Neural crest cell (in vitro differentiated cells): Measurements from ENCODE around the gene EXOC7. TPM values are rescaled to one million over a fixed set of nuclear protein-coding genes. Genes with fewer than 3 reads are reported as not detected.

Experiments used
- DNase-seq: peaks from one replicate; pipeline ENCODE4 v3.0.0; 2021; ENCODE audit warnings: low read depth, mixed read lengths, low spot score
- H3K27ac Mint-ChIP-seq: one replicate; pipeline ENCODE4 v1.8.0; 2021; ENCODE audit warnings: mild to moderate bottlenecking, mixed read lengths; ENCODE audit not compliant: unreplicated experiment
- H3K27me3 Mint-ChIP-seq: 2 replicates; pipeline ENCODE4 v1.8.0; 2021; ENCODE audit warnings: low read depth, mild to moderate bottlenecking, mixed read lengths
- H3K36me3 Mint-ChIP-seq: 2 replicates; pipeline ENCODE4 v1.8.0; 2021; ENCODE audit warnings: low read depth, mild to moderate bottlenecking, mixed read lengths
- H3K4me1 Mint-ChIP-seq: 2 replicates; pipeline ENCODE4 v1.8.0; 2021; ENCODE audit warnings: mixed read lengths
- H3K4me3 Mint-ChIP-seq: one replicate; pipeline ENCODE4 v1.8.0; 2021; ENCODE audit warnings: mild to moderate bottlenecking, mixed read lengths
- H3K9me3 Mint-ChIP-seq: 2 replicates; pipeline ENCODE4 v1.8.0; 2021; ENCODE audit warnings: mixed read lengths
- CTCF ChIP-seq: fragments of 200-600 bp; sonication (generic); conservative IDR thresholded peaks from 2 replicates; pipeline ENCODE4 v1.5.0; 2021; ENCODE audit warnings: antibody characterized with exemption, mild to moderate bottlenecking
- total RNA-seq: library from RNA; stranded (reverse); gene quantifications from 2 replicates; pipeline ENCODE4 v1.2.1, GENCODE V29; 2021

The EXOC7 gene
- total RNA-seq, 1 donor from 2014 or later: 195 TPM

GRCh38 chr17:76131692-76132573 is 28.3 kb upstream of the EXOC7 start:
- no peak for DNase-seq

DNA sequence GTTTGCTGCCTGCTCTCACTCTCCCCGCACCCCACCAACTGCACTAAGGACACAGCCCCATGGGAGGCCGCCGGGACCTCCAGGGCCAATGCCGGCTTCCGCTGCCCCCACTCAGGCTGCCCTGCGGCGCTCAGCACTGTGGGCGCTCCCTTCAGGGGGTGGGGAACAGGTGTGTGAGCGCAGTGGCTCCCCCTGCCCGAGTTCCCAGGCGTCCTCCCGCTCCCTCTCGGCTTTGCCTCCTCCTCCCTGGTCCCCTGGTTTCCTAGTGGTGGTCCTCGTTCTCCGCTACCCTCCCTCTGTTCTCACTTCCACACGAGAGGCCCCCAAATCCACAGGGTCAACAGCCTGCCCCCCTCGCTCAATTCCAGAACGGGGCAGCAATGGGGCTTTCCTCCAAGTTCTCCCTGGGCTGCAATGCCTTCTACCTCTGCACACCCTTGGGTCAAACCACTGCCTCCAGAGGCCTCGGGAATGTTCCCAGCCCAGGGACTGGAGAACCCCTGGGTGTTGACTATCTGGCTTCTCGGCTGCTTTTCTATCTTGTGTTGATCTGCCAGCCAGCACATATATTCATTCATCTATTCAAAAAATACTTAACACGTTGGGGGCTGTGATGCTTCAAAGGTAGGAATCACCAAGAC is 27.6 kb upstream of the EXOC7 start:
- Mint-ChIP-seq H3K27me3 (peaks cover 36% of the 10 kb centered on the region), H3K4me1 (peaks cover 14% of the 10 kb centered on the region), H3K36me3 (no peaks in the 10 kb centered on the region), H3K4me3 (no peak overlapping the region), H3K27ac (no peak overlapping the region), H3K9me3 (no peaks in the 10 kb centered on the region)
- no peak for TF ChIP-seq CTCF
- DNase-seq: no peak

More at GRCh38 chr17:76131692-76132573, 28.3 kb upstream of the EXOC7 start:
- Mint-ChIP-seq H3K27ac (no peak overlapping the region), H3K4me3 (no peak overlapping the region), H3K27me3 (peaks cover 42% of the 10 kb centered on the region), H3K36me3 (no peaks in the 10 kb centered on the region), H3K4me1 (peaks cover 14% of the 10 kb centered on the region), H3K9me3 (no peaks in the 10 kb centered on the region)
- TF ChIP-seq CTCF: no peak

GRCh38 chr17:76130473-76130872 is 26.9 kb upstream of the EXOC7 start:
- Mint-ChIP-seq H3K4me1 (peaks cover 13% of the 10 kb centered on the region), H3K27ac (no peak overlapping the region), H3K36me3 (no peaks in the 10 kb centered on the region), H3K9me3 (no peaks in the 10 kb centered on the region), H3K4me3 (no peak overlapping the region), H3K27me3 (peaks cover 36% of the 10 kb centered on the region)
- TF ChIP-seq CTCF: no peak
- DNase-seq: no peak

DNA sequence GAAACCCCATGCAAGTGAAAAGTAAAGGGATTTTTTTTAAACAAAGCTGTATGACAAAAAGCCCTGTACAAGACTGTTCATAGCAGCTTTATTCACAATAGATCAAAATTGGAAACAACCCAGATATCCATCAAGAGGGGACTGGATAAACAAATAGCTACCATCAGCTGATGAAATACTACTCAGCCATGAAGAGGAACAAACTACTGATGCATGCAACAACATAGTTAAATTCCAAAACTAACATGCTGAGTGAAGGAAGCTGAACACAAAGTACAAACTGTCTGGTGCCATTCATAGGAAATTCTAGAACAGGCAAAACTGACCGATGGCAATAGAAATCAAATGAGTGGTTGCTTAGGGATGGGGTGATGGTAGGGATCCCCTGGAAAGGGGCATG is 22.3 kb upstream of the EXOC7 start:
- TF ChIP-seq CTCF: no peak
- no peak for DNase-seq
- H3K27ac Mint-ChIP-seq: no peak overlapping the region
- H3K9me3 Mint-ChIP-seq: no peaks in the 10 kb centered on the region
- no peak overlapping the region for H3K4me3 Mint-ChIP-seq
- peaks cover 5% of the 10 kb centered on the region for H3K27me3 Mint-ChIP-seq
- H3K36me3 Mint-ChIP-seq: no peaks in the 10 kb centered on the region
- peaks cover 12% of the 10 kb centered on the region for H3K4me1 Mint-ChIP-seq

DNA sequence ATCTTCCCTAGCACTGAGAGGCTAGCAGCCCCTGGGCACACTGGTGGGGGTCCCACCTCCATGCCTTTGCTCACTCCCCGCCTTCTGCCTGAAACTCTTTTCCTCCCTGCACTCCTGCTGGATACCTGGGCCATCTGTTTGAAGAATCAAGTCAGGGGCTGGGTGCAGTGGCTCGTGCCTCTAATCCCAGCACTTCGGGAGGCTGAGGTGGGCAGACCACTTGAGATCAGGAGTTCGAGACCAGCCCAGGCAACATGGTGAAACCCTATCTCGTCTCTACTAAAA is 21.7 kb upstream of the EXOC7 start:
- Mint-ChIP-seq H3K9me3 (no peaks in the 10 kb centered on the region), H3K4me3 (no peak overlapping the region), H3K27me3 (no peaks in the 10 kb centered on the region), H3K27ac (no peak overlapping the region), H3K4me1 (peaks cover 16% of the 10 kb centered on the region), H3K36me3 (no peaks in the 10 kb centered on the region)
- DNase-seq: no peak
- TF ChIP-seq CTCF: no peak
